Activated B cell treated with CpG ODN at 0.5 μM for 24 hours (primary cell): ENCODE data around the gene MOB2. TPM values are rescaled to one million over a fixed set of nuclear protein-coding genes. Genes with fewer than 3 reads are reported as not detected.

ENCODE experiments used
- ATAC-seq: fragments of 200-7000 bp; cut with Tn5 transposase; one replicate; pipeline ENCODE4 v1.10.0; 2021; ENCODE audit warnings: low read depth, mild to moderate bottlenecking, moderate library complexity
- CTCF ChIA-PET: fragments of 350-600 bp; sonication (Branson Sonifier 250); formaldehyde crosslinking; loops from one replicate; lab custom pipeline; 2021; ENCODE audit warnings: antibody characterized with exemption; lab: Charles Lee
- POLR2A ChIA-PET: fragments of 350-600 bp; sonication (Branson Sonifier 250); formaldehyde crosslinking; loops from one replicate; lab custom pipeline; 2021; ENCODE audit warnings: antibody characterized with exemption; lab: Charles Lee
- DNase-seq: peaks from one replicate; pipeline ENCODE4 v3.0.0; 2022
- H3K27ac Mint-ChIP-seq: one replicate; pipeline ENCODE4 v1.8.0; 2020; ENCODE audit warnings: mixed read lengths
- H3K27me3 Mint-ChIP-seq: one replicate; pipeline ENCODE4 v1.8.0; 2021; ENCODE audit warnings: mixed read lengths
- H3K36me3 Mint-ChIP-seq: one replicate; pipeline ENCODE4 v1.8.0; 2021; ENCODE audit warnings: low read depth, mixed read lengths
- H3K4me1 Mint-ChIP-seq: one replicate; pipeline ENCODE4 v1.8.0; 2021; ENCODE audit warnings: mixed read lengths
- H3K4me3 Mint-ChIP-seq: one replicate; pipeline ENCODE4 v1.8.0; 2020; ENCODE audit warnings: mild to moderate bottlenecking, mixed read lengths
- H3K9me3 Mint-ChIP-seq: one replicate; pipeline ENCODE4 v1.8.0; 2020; ENCODE audit warnings: mixed read lengths
- intact Hi-C: fragments of 100-400 bp; cut with micrococcal nuclease; formaldehyde crosslinking; loops from one replicate; pipeline ENCODE4 v1.15.1; 2024
- total RNA-seq: library from RNA; stranded (reverse); gene quantifications from 2 replicates; pipeline ENCODE4 v1.2.3, GENCODE V29; 2022
- TF ChIP-seq, protein P1 (sequence below): fragments of 200-600 bp; IDR thresholded peaks from one replicate; pipeline ENCODE4 v1.8.0; 2022; ENCODE audit warnings: antibody characterized with exemption, mild to moderate bottlenecking

MOB2 gene
- total RNA-seq, 1 donor from 2014 or later: 29.5 TPM

DNA sequence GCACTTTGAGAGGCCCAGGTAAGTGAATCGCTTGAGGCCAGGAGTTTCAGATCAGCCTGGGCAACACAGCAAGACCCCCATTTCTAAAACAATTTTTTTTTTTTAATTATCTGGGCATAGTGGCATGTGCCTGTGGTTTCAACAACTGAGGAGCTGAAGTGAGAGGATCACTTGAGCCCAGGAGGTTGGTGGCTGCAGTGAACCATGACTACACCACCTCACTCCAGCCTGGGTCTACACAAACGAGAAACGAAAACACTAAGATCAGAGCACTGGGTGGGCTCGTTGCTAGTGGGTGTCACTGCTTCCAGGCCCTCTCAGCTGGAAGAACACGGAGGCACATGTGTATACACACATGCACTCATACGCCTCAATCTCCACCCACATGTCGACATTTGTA is 4.1 kb upstream of the MOB2 start:
- peaks cover 58% of the 10 kb centered on the region for H3K4me1 Mint-ChIP-seq
- POLR2A ChIA-PET: no interaction called here

DNA sequence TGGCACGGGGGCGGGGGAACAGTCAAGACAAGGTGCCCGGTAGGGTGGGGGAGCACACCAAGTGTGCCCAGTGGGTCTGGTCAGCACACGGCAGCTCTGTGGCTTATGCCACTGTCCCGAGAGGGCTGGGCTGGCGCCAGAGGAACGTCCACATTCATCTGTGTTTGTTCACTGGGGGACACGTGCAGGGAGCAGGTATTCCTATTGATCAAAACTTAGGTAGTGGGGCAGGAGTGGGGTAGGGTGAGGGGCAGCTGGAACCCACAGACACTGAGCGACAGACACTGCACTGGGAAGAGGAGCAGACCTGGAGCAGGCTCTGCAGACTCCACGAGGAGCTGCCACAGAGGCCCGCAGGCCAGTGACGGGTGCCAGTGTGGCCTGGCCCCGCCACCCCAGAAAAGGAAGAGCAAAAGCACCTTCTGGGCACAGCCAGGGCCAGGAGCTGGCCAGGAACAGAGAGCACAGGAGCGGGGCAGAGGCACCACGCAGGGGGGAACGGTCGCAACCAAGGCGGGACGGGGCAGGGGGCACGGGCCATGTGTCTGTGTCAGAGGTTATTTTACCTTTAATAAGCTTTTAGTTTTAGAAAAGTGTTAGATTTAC is 2.1 kb upstream of the MOB2 start:
- Mint-ChIP-seq H3K27ac (no peak overlapping the region), H3K4me1 (peaks cover 52% of the 10 kb centered on the region), H3K36me3 (peaks cover 4% of the 10 kb centered on the region), H3K9me3 (no peaks in the 10 kb centered on the region), H3K4me3 (no peak overlapping the region), H3K27me3 (no peaks in the 10 kb centered on the region)
- ATAC-seq: no peak
- intact Hi-C loops: loop anchor here (10.0 kb wide), 1 partner anchor 624 kb away; no protein-coding TSS in a partner anchor
- DNase-seq: no peak
- TF ChIP-seq, protein P1, sequence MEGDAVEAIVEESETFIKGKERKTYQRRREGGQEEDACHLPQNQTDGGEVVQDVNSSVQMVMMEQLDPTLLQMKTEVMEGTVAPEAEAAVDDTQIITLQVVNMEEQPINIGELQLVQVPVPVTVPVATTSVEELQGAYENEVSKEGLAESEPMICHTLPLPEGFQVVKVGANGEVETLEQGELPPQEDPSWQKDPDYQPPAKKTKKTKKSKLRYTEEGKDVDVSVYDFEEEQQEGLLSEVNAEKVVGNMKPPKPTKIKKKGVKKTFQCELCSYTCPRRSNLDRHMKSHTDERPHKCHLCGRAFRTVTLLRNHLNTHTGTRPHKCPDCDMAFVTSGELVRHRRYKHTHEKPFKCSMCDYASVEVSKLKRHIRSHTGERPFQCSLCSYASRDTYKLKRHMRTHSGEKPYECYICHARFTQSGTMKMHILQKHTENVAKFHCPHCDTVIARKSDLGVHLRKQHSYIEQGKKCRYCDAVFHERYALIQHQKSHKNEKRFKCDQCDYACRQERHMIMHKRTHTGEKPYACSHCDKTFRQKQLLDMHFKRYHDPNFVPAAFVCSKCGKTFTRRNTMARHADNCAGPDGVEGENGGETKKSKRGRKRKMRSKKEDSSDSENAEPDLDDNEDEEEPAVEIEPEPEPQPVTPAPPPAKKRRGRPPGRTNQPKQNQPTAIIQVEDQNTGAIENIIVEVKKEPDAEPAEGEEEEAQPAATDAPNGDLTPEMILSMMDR: no peak
- CTCF ChIA-PET: no interaction called here
- POLR2A ChIA-PET: no interaction called here

More for the DNA sequence above, 4.1 kb upstream of the MOB2 start:
- CTCF ChIA-PET: no interaction called here
- TF ChIP-seq, protein P1: no peak
- Mint-ChIP-seq H3K9me3 (no peaks in the 10 kb centered on the region), H3K36me3 (no peaks in the 10 kb centered on the region), H3K4me3 (no peak overlapping the region), H3K27me3 (no peaks in the 10 kb centered on the region), H3K27ac (no peak overlapping the region)
- DNase-seq (no peak), ATAC-seq (no peak)
- intact Hi-C loops: no loop called here

DNA sequence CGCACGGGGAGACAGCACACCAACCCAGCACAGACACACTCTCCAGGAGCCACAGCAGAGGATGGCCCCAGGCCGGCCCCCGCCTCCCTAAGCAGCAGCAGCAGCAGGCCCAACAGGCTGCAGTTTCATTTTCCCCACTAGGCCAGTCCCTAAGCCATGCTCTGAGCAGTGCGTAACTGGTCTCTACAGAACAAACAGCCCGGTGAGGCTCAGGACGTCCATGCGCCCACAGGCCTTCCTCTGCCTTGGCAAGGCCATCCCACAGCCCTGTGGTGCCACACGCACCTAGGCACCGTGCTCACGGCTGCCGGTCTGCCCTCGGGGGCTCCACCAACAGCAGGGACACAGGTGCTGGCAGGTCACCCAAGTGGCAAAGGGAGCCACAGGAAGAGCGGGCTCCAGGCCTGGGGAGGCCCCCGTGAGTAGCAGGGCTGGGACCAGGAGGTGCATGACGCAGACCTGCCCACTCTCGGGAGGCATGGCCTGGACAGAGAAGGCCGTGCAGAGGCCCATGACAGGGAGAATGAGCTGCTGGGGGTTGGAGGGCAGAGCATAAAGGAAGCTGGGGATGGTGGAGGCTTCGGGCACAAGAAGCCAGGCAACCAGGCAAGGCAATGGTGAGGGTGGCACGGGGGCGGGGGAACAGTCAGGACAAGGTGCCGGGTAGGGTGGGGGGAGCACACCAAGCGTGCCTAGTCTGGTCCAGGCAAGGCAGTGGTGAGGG is 1.4 kb upstream of the MOB2 start:
- DNase-seq (no peak), ATAC-seq (no peak)
- Mint-ChIP-seq H3K4me3 (no peak overlapping the region), H3K27ac (no peak overlapping the region), H3K36me3 (peaks cover 4% of the 10 kb centered on the region), H3K27me3 (no peaks in the 10 kb centered on the region), H3K9me3 (no peaks in the 10 kb centered on the region), H3K4me1 (peaks cover 46% of the 10 kb centered on the region)
- ChIA-PET CTCF (no interaction called here), POLR2A (no interaction called here)
- TF ChIP-seq, protein P1: no peak
- intact Hi-C loops: loop anchor here (10.0 kb wide), 1 partner anchor 623 kb away; no protein-coding TSS in a partner anchor

DNA sequence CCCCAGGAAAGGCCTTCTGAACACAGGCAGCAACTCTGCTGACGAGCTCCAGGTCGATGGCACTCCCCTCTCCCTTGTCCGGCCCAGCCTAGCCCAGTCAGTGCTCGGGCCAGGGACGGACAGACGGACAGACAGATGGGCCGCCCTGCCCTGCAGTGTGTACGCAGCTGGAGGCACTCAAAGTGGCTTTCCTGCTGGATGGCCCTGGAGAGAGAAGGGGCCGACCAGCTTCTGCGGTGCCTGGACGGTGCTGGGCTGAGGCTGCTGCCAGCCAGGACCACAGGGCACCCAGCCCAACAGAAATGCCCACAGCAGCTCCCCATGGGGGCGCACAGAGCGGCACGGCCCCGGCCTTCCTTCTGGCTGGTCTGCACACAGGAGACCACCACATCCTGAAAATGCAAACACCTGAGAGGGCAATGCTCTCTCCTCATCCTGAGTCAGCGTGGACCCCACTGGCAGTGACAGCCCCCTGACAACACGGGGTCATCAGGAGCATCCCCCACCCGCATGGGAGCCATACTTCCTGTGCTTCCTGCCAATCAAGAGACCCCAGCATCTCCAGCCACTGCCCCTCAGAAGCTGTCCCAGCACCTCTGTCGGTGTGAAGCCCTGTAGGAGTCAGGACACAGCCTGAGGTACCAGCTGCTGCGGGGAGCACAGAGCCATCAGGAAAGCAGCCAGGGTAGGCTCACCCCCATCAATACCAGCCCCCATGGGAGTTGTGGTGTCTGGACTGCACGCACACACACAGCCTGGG is 692 bp upstream of the MOB2 start:
- ATAC-seq (no peak), DNase-seq (no peak)
- TF ChIP-seq, protein P1: no peak
- Mint-ChIP-seq H3K4me1 (peaks cover 38% of the 10 kb centered on the region), H3K36me3 (peaks cover 4% of the 10 kb centered on the region), H3K27me3 (no peaks in the 10 kb centered on the region), H3K27ac (no peak overlapping the region), H3K4me3 (no peak overlapping the region), H3K9me3 (no peaks in the 10 kb centered on the region)
- POLR2A ChIA-PET: no interaction called here
- CTCF ChIA-PET: no interaction called here
- intact Hi-C loops: loop anchor here (10.0 kb wide), 1 partner anchor 622 kb away; no protein-coding TSS in a partner anchor

DNA sequence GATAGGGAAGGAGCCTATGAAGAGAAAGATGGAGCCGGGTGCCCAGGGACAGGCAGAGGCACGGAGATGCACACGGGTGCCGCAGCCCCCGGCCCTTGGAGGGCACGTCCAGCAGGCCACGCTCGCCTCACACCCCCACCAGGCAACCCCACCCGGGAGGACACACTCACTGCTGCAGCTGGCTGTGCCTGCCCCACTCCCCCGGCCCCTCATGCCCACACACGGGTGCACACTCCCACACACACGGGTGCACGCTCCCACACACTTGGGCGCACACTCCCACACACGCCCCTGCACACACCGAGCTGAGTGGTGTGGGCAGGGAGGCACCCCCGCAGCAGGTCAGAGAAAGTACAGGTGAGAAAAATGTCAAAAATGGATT is 1.1 kb downstream of the MOB2 start:
- Mint-ChIP-seq H3K4me1 (peaks cover 38% of the 10 kb centered on the region), H3K4me3 (peak overlapping the region; percentile 41), H3K27ac (no peak overlapping the region)

More for the DNA sequence above, 1.1 kb downstream of the MOB2 start:
- H3K27me3 Mint-ChIP-seq: no peaks in the 10 kb centered on the region
- no peak for DNase-seq
- H3K36me3 Mint-ChIP-seq: peaks cover 4% of the 10 kb centered on the region
- intact Hi-C loops: loop anchor here (10.0 kb wide), 1 partner anchor 621 kb away; no protein-coding TSS in a partner anchor
- ChIA-PET CTCF (no interaction called here), POLR2A (no interaction called here)
- TF ChIP-seq, protein P1: no peak
- ATAC-seq: no peak
- H3K9me3 Mint-ChIP-seq: no peaks in the 10 kb centered on the region
